CD14-positive monocyte (primary cell): ENCODE measurements around the gene AHNAK. TPM values are rescaled to one million over a fixed set of nuclear protein-coding genes. Genes with fewer than 3 reads are reported as not detected.

Experiments used
- DNase-seq, 3 donors: peaks; one replicate each; pipeline ENCODE4 v3.0.0-alpha.2; 2011 to 2022
- H2AFZ ChIP-seq: 2 replicates; pipeline ENCODE4 v1.6.0; 2012; ENCODE audit warnings: mild to moderate bottlenecking, low read depth, low read length, inconsistent platforms; ENCODE audit not compliant: insufficient read depth, poor library complexity, severe bottlenecking
- H3K27ac ChIP-seq, 2 donors: 1 replicate in 1 of 2; 2 replicates in 1 of 2; pipeline ENCODE4 v1.5.1; 2012 to 2013; ENCODE audit warnings: low read length in 2 of 2, control low read depth in 1 of 2, inconsistent platforms in 1 of 2, low read depth in 1 of 2, mild to moderate bottlenecking in 1 of 2
- H3K27me3 ChIP-seq, 2 donors: one replicate each; pipeline versions ENCODE4 v1.6.0 to v1.6.1; 2011 to 2013; ENCODE audit warnings: low read length in 2 of 2; ENCODE audit not compliant: control insufficient read depth in 2 of 2, insufficient read depth in 2 of 2
- H3K36me3 ChIP-seq, 2 donors: replicated peaks in 1 of 2; 1 replicate in 1 of 2; 2 replicates in 1 of 2; pipeline versions ENCODE4 v1.5.1 to v1.6.1; 2012 to 2013; ENCODE audit warnings: low read length in 2 of 2, control low read depth in 1 of 2, inconsistent platforms in 1 of 2, mild to moderate bottlenecking in 1 of 2; ENCODE audit not compliant: insufficient read depth in 2 of 2, control insufficient read depth in 1 of 2
- H3K4me1 ChIP-seq, 2 donors: 1 replicate in 1 of 2; 2 replicates in 1 of 2; pipeline versions ENCODE4 v1.5.1 to v1.6.1; 2012 to 2013; ENCODE audit warnings: low read length in 2 of 2, control low read depth in 1 of 2, inconsistent platforms in 1 of 2, mild to moderate bottlenecking in 1 of 2, moderate library complexity in 1 of 2; ENCODE audit not compliant: insufficient read depth in 2 of 2, control insufficient read depth in 1 of 2
- H3K4me2 ChIP-seq: replicated peaks from 2 replicates; pipeline ENCODE3; 2012; ENCODE audit warnings: low read length, moderate library complexity, mild to moderate bottlenecking; ENCODE audit not compliant: poor library complexity, severe bottlenecking; ENCODE audit errors: extremely low read depth
- H3K4me3 ChIP-seq, 3 experiments: fragments of 200-600 bp in 1 of 3; sonication (generic) in 1 of 3; replicated peaks in 1 of 3; 1 replicate in 2 of 3; 2 replicates in 1 of 3; pipeline ENCODE4 v1.5.1; 2011 to 2013; ENCODE audit warnings: low read length in 3 of 3, mild to moderate bottlenecking in 3 of 3, control low read depth in 2 of 3, low read depth in 2 of 3, inconsistent platforms in 1 of 3, moderate library complexity in 1 of 3
- H3K79me2 ChIP-seq: 2 replicates; pipeline ENCODE4 v1.6.0; 2012; ENCODE audit warnings: mild to moderate bottlenecking, control low read depth, inconsistent platforms, low read length, moderate library complexity; ENCODE audit not compliant: insufficient read depth
- H3K9ac ChIP-seq: 2 replicates; pipeline ENCODE4 v1.6.0; 2017; ENCODE audit warnings: low read length, mild to moderate bottlenecking; ENCODE audit not compliant: insufficient read depth, poor library complexity, severe bottlenecking
- H3K9me3 ChIP-seq, 2 donors: replicated peaks in 1 of 2; 1 replicate in 1 of 2; 2 replicates in 1 of 2; pipeline versions ENCODE4 v1.5.1 to v1.6.1; 2012 to 2013; ENCODE audit warnings: low read length in 2 of 2, control low read depth in 1 of 2; ENCODE audit not compliant: control insufficient read depth in 1 of 2, insufficient read depth in 1 of 2
- H4K20me1 ChIP-seq: 2 replicates; pipeline ENCODE4 v1.6.0; 2012; ENCODE audit warnings: mild to moderate bottlenecking, low read length, control low read depth, moderate library complexity; ENCODE audit not compliant: insufficient read depth
- H3K27ac Mint-ChIP-seq, 7 donors: one replicate each; pipeline ENCODE4 v1.8.0; 2020; ENCODE audit warnings: mild to moderate bottlenecking in 7 of 7, mixed read lengths in 7 of 7, moderate library complexity in 6 of 7, inconsistent platforms in 2 of 7
- H3K27me3 Mint-ChIP-seq, 3 donors: one replicate each; pipeline ENCODE4 v1.8.0; 2021 to 2022; ENCODE audit warnings: low read depth in 3 of 3, mild to moderate bottlenecking in 3 of 3, mixed read lengths in 3 of 3, moderate library complexity in 3 of 3, inconsistent platforms in 1 of 3
- H3K36me3 Mint-ChIP-seq, 2 donors: one replicate each; pipeline ENCODE4 v1.8.0; 2020; ENCODE audit warnings: mixed read lengths in 2 of 2, inconsistent platforms in 1 of 2, mild to moderate bottlenecking in 1 of 2
- H3K4me1 Mint-ChIP-seq: one replicate; pipeline ENCODE4 v1.8.0; 2020; ENCODE audit warnings: mild to moderate bottlenecking, mixed read lengths
- H3K4me3 Mint-ChIP-seq, 2 donors: one replicate each; pipeline ENCODE4 v1.8.0; 2020; ENCODE audit warnings: mild to moderate bottlenecking in 2 of 2, mixed read lengths in 2 of 2, moderate library complexity in 1 of 2
- H3K9me3 Mint-ChIP-seq, 7 donors: one replicate each; pipeline ENCODE4 v1.8.0; 2020 to 2022; ENCODE audit warnings: mixed read lengths in 7 of 7, mild to moderate bottlenecking in 6 of 7, moderate library complexity in 6 of 7, inconsistent platforms in 2 of 7
- CTCF ChIP-seq: fragments of 200-600 bp; IDR thresholded peaks from one replicate; pipeline ENCODE4 v1.8.0; 2022; ENCODE audit warnings: antibody characterized with exemption, mild to moderate bottlenecking
- WGBS: methylation state at CpG from one replicate; pipeline ENCODE4 v1.1.5; 2013; ENCODE audit warnings: missing lambda C conversion rate; ENCODE audit not compliant: insufficient coverage; 5-methylcytosine and 5-hydroxymethylcytosine counted together
- intact Hi-C, 2 donors: fragments of 100-400 bp; cut with micrococcal nuclease; formaldehyde crosslinking; loops; one replicate each; pipeline versions ENCODE4 v1.15.0 to v1.15.1; 2023
- polyA plus RNA-seq, 3 donors: library from polyadenylated mRNA; depleted of rRNA in 1 of 3; unstranded in 2 of 3; stranded (reverse) in 1 of 3; fragments of 300-500 nt in 2 of 3; fragments of >200 nt in 1 of 3; fragmentation: Illumina TruSeq in 2 of 3; gene quantifications; 1 replicate in 2 of 3; 2 replicates in 1 of 3; pipeline ENCODE4 v1.2.3, GENCODE V29; 2012 to 2021

The AHNAK gene
- polyA plus RNA-seq, 3 donors: 80.0 to 201 (median 103) TPM

DNA sequence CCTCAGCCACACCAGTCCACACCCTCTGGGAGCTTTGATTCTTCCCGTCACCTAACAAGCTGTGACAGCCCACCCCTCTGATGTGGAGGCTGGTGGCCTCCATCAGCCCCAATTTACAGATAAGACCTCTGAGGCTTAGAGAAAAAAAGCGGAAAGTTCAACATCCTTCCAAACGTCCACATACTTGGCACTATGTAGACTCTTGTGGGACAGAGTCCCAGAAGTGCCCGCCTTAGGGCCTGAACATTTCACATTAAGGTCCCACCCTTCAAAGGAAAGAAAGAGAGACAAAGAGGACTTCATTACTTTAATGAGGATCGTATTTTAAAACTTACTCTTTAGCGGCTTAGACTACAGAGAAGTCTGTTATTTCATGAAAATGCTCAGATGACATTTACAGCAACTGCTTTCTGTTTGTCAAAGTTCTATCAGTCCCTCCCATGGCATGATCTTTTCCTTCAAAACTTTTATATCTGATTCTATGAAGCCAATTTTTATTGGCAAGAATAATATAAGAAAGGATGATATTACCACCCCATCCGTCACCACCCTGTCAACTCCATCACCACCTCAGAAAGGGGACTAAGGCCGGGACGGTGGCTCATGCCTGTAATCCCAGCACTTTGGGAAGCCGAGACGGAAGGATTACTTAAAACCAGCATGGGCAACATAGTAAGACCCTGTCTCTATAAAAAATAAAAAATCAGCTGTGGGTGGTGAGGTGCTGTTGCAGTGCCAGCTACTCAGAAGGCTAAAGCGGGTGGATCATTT, 143.5 kb downstream of the AHNAK start:
- Mint-ChIP-seq H3K27ac (peak overlapping the region in 4 of 7 donors; percentile 10 to 66 (median 34)), H3K9me3 (peaks cover 0 to 2% (median 0%) of the 10 kb centered on the region in 7 donors), H3K4me1 (peaks cover 31% of the 10 kb centered on the region), H3K4me3 (no peak overlapping the region), H3K36me3 (peaks cover 2 to 6% of the 10 kb centered on the region in 2 donors), H3K27me3 (peaks cover 0 to 3% (median 1%) of the 10 kb centered on the region in 3 donors)
- Histone ChIP-seq H3K9ac (no peak overlapping the region), H3K4me1 (peaks cover 18 to 26% of the 10 kb centered on the region in 2 donors), H3K79me2 (no peaks in the 10 kb centered on the region), H4K20me1 (no peaks in the 10 kb centered on the region), H3K4me3 (no peak overlapping the region), H3K36me3 (no peaks in the 10 kb centered on the region), H2AFZ (no peak overlapping the region), H3K4me2 (no peak overlapping the region), H3K27me3 (no peaks in the 10 kb centered on the region), H3K9me3 (no peaks in the 10 kb centered on the region), H3K27ac (no peak overlapping the region)
- no peak for TF ChIP-seq CTCF
- DNase-seq: no peak
- 93% methylated on average over 3 of the region's 12 CpGs for WGBS
- intact Hi-C loops: no loop called here

- Histone ChIP-seq H2AFZ (peak overlapping the region; percentile 76), H3K36me3 (no peaks in the 10 kb centered on the region), H4K20me1 (no peaks in the 10 kb centered on the region), H3K27ac (peak overlapping the region in 1 of 2 donors; percentile 10), H3K4me3 (peak overlapping the region in 1 of 3 experiments; percentile 56), H3K4me2 (peak overlapping the region; percentile 52), H3K4me1 (peaks cover 23 to 33% of the 10 kb centered on the region in 2 donors), H3K9me3 (no peaks in the 10 kb centered on the region), H3K27me3 (no peaks in the 10 kb centered on the region), H3K9ac (peak overlapping the region; percentile 31), H3K79me2 (no peaks in the 10 kb centered on the region)
- DNase-seq: peak; percentile 39 to 53 (median 46)
- Mint-ChIP-seq H3K4me1 (peaks cover 38% of the 10 kb centered on the region), H3K27ac (peak overlapping the region in 6 of 7 donors; percentile 6 to 76 (median 39)), H3K9me3 (peaks cover 0 to 2% (median 0%) of the 10 kb centered on the region in 7 donors), H3K4me3 (peak overlapping the region; percentile 60 to 87), H3K36me3 (peaks cover 2 to 6% of the 10 kb centered on the region in 2 donors), H3K27me3 (peaks cover 0 to 3% (median 1%) of the 10 kb centered on the region in 3 donors)
- WGBS: 5% methylated on average over 12 of the region's 15 CpGs
- intact Hi-C loops: no loop called here
- no peak for TF ChIP-seq CTCF
These were observed 144.2 kb downstream of the AHNAK start for GRCh38 chr11:62402226-62402959.
